Stimulated activated CD4-positive, alpha-beta T cell treated with anti-CD3 and anti-CD28 coated beads, Interleukin-1b, Interleukin-23, amount 100 ng/mL, for 4 hours (primary cell): ENCODE results near the gene MEST.
"Not testable (repeated sequence)": the region's sequence is repeated elsewhere in the genome, so short reads cannot be mapped to it uniquely, and the experiment has no call there.

Experiments used
- DNase-seq, 2 donors: peaks; one replicate each; pipeline ENCODE4 v3.0.0-alpha.2; 2020; ENCODE audit warnings: low read depth in 2 of 2

The MEST gene, protein sequence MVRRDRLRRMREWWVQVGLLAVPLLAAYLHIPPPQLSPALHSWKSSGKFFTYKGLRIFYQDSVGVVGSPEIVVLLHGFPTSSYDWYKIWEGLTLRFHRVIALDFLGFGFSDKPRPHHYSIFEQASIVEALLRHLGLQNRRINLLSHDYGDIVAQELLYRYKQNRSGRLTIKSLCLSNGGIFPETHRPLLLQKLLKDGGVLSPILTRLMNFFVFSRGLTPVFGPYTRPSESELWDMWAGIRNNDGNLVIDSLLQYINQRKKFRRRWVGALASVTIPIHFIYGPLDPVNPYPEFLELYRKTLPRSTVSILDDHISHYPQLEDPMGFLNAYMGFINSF

DNA sequence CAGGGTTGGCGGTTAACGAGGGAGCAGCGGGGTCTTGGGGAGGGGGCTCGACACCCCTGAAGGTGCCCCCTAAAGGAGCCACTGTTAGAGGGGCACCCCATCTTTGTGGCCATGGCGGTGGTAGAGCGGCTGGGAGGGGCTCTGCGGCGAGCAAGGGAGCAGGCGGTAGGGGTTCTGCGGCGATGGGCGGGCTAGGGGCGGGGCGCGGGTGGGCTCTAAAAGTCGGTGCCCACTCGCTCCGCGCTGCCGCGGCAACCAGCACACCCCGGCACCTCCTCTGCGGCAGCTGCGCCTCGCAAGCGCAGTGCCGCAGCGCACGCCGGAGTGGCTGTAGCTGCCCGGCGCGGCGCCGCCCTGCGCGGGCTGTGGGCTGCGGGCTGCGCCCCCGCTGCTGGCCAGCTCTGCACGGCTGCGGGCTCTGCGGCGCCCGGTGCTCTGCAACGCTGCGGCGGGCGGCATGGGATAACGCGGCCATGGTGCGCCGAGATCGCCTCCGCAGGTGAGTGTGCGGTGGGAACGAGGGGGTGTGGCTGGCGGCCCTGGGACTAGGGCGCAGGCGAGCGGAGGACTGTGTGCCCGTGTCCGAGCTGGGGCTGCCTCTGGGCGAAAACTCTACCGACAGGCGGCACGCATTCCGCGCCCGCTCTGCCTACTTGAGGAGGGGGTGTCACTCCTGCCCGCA lies at the start of gene MEST:
Gene MEST, plus strand, starts transcription at position 245 of the 682 bp plus-strand sequence. Its CDS starts 229 bp downstream, at position 474.
- DNase-seq = no peak

DNA sequence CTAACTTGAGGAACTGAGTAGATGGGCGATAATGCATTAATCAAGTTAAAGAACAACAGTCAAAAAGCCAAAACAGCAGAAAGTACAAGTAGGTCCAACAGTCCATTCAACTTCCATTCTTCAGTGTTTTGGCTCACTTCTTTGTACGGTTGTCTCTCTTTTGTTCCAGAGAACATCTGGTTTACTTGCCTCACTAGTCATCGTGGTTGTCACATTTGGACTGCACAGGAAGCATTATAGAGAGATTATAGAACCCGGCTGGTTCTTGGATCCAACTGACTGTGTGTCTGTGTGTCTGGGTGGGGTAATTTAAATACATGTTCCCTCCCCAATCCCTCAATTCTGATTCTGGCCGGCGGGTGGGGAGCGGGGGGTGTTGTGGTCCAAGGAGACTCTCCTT lies 49.3 kb upstream of the MEST start:
- DNase-seq = no peak

DNA sequence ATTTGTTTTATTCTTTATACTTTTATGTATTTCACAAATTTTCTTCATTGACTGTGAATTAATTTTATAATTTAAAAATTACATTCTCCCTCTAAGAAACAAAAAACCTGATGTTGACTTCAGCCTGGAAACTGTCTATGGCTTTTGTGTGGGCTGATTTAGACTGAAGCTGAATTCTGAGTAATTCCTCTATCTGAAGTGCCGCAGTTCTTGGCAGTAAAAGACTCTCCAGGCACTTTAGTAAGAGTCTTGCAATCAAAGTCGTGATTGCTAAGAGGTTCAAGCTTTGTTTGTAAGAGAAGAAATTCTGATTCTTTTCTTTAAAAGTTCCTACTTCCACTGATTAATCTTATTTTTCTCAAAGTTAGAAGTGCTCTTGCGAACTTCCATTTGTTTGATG lies 47.7 kb upstream of the MEST start:
- DNase-seq = no peak

DNA sequence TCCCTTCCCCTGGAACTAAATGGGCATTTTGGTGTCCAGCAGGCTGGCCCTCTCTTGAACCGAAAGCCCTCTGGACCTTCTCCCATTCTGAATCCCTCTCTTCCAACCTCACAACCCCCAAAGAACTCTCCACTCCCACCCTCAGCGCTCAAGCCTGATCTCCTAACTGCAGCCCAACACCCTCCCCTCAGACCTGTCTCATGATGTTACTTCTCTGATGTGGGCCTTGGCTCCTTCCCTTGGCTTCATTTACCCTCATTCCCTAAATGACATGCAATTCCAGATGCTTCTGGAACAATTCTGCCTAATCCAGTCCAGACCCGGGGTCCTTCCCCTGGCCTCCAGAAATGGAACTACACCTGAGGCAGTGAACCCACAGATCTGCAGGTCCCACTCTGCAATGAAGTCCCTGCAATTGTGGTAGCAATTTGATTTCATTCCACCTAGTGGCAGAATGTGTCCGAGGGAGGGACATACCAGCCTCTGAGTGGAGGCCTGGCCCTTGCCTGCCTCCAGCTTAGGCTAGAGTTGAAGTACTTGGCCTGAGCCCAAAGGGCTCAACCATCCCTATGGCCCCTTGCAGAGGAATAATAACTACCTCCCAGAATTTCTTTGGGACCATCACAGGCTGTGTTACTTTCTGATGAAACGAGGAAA lies 47.0 kb upstream of the MEST start:
- no peak for DNase-seq

DNA sequence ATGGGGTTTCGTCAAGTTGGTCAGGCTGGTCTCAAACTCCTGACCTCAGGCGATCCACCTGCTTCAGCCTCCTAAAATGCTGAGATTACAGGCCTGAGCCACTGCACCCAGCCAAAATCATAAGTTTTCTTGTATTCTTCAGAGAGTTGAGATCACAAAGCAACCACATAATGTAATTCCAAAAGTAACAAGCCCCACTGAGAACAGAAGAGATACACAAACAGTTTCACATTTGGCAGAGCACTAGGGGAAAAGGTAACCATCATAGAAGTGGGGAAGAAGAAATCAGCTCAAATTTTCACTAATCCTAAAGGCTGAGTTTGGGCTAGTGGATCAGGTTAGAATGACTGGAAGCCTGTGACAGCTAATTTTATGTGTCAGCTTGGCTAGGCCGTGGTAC lies 45.6 kb upstream of the MEST start:
- no peak for DNase-seq

DNA sequence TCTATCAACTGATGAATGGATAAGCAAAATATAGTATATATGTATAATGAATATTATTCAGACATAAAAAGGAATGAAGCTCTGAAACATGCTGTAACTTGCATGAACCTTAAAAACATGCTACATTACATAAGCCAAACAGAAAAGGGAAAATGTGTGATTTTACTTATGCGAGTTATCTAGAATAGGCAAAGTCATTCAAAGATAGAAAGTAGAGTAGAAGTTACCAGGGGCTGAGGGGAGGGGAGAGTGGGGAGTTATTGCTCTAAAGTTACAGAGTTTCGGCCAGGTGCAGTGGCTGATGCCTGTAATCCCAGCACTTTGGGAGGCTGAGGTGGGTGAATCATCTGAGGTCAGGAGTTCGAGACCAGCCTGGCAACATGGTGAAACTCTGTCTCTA lies 40.5 kb upstream of the MEST start:
- not testable (repeated sequence) for DNase-seq

DNA sequence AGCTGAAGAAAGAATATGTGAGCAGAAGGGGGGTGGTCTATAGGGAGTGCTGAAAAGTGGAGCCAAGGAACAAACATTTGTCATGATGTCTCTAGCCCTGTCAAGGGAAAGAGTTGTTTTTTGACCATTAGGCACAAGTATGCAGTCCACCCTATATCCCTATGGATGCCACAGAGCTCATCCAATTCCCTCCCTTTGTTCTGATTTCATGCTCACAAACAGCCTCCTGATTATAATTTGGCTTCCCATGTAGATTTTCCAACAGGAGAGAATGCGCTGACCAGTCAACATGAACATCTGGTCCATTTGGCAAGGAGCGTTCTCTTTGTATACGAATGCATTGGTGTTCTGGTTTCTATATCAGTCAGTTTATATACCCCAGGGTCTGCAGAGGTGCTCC lies 38.9 kb upstream of the MEST start:
- no peak for DNase-seq

DNA sequence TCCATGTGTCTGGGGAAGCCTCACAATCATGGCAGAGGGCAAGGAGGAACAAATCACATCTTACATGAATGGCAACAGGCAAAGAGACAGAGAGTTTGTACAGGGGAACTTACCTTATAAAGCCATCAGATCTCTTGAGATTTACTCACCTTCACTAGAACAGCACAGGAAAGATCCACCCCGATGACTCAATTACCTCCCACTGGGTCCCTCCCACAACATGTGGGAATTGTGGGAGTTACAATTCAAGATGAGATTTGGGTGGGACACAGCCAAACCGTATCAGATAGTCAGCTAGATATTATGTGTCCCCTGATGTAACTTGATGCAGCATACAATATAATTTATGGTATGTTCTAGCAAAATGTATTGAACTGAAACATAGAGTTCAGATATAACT lies 36.9 kb upstream of the MEST start:
- DNase-seq = no peak

DNA sequence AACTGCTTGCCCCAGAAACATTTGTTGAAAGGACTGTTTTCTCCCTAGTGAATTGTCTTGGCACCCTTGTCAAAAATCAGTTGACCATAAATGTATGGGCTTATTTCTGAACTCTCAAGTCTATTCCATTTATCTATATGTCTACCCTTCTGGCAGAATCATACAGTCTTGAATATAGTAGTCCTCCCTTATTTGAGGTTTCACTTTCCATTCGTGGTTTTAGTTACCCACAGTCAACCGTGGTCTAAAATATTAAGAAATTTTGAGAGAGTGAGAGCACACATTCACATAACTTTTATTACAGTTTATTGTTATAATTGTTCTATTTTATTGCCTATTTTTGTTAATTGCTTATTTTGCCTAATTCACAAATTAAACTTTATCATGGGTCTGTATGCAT lies 33.6 kb upstream of the MEST start:
- DNase-seq = no peak

DNA sequence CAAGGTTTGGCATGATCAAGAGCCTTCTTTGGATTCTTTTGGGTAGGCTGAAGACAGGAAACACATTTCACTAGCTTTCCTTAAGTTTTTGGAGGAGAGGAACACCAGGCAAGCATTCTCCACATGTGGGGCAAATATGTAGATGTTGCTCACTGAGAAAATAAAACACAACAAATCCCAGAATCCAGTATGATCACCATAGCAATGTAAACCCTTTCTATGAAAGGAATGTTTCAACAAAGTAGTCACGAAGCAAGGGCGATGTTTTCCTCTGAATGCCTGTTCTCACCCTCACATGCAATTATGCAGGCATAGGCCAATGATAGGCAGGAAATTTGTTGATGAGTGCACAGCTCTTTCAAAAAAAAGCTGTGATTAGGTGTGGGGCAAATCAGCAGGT lies 30.6 kb upstream of the MEST start:
- DNase-seq = no peak

DNA sequence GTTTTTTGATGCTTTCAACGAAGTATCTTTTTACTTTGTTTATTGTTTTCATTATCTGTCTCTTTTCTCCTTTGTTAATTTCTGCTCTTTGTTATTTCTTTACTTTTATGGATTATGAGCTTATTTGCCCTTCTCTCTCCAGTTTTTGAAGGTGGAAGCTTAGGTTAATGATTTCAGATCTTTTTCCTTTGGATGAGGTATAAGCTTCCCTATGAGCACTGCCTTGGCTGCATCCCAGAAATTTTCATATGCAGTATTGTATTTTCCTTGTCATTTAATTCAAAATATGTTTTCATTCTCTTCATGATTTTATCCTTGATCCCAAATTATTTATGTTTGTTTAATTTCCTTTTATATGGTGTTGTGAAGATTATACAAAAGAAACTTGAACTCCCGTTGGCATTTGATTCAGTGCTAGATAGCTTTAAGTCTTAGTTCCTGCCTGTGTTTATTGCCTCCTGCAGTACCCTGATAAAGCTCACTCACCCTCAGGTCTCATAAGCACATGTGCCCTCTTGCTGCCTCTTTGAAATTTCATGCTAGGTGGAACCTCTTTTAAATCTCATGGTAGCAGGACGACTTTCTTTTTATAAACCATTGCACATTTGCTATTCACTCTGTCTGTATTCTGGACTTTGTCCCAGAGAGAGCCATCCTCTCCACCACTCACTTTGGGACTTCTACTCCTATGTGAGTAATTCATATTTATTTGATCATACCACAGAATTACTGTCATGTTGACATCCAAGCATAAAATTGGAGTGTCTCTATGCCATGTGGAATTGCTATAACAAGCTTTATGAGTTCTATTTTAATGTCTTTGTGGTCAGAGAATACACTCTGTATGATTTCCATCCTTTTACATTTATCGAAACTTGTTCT lies 28.1 kb upstream of the MEST start:
- no peak for DNase-seq

DNA sequence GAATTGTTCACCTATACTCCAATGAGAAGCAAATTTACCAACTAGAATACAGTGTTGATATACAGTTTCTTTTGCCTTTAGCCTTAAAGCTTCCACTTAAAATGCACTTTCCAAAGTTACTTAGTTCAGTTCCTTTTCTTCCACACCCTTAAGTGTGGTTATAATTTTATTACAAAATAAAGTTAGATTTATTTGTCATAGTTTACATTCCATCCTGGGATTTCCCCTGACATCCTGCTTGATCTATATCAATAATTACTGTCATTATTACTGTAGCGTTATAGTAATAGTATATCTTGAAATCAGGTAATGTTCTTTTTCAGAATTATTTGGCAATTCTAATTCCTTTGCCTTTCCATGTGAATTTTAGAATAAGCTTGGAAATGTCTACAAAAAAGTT lies 23.3 kb upstream of the MEST start:
- DNase-seq = no peak

DNA sequence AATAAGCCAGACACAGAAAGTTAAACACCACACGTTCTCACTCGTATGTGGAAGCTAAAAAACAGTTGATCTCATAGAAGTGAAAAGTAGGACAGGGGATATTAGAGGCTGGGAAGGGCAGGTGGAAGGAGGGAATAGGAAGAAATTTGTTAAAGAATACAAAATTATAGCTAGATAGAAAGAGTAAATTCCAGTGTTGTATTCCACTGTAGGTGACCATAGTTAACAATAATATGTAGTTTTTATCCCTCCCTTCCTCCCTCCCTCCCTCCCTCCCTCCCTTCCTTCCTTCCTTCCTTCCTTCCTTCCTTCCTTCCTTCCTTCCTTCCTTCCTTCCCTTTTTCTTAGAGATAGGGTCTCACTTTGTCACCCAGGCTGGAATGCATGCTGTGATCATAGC lies 19.9 kb upstream of the MEST start:
- DNase-seq = no peak

DNA sequence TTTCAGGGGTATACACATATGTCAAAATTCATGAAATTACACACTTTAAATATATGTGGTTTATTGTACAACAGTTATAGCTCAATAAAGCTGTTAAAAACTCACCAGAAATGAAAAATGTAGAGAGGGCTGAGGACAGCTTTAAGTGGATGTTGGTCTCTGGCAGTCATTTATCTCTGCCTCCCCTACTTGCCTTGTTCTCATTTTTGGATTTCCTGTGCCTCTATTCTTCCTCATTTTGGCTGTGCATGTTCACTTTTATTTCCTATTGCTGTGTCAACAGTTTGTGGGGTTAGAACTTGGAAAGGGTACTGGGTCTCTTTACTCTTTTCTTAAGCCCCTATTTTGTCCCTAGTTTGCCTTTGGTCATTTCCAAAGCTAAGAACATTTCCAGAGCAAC lies 18.6 kb upstream of the MEST start:
- DNase-seq = no peak

DNA sequence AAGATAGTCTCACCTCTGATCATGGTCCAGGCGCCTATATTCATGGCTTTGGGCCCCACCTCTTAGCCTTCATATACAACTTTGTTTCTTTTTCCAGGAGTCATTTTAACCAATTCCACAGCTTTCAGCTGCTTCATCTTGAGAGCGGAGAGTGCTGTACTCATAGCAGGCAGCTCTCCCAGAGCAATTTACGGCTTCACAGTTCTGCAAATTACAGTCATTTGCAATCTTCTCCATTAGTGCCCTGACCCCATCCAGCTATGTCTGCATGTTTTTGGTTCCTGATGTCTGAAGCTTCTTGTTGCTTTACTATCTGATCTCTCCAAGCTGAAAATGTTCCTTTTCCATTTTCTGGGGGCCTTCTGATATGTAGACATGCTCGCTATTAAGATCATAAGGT lies 18.0 kb upstream of the MEST start:
- DNase-seq = no peak

DNA sequence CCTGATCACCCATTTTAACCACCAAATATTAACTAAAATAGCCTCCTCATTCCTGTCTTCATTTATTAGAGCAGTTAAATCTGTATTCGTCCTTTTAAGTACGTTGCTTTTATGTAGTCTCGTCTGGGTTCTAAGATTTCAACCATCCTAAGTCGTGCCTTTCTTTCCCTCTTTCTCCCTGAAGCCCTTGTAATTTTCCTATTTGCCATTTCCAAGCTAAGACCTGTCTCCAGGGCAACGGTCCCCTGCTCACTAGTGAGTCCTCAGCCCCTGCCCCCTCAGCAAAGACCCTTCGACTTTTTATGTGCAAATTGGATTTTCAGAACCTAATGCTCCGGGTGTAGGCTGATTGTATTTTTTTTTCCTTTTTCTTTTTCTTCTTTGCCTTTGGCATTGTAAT lies 16.1 kb upstream of the MEST start:
- DNase-seq = no peak

DNA sequence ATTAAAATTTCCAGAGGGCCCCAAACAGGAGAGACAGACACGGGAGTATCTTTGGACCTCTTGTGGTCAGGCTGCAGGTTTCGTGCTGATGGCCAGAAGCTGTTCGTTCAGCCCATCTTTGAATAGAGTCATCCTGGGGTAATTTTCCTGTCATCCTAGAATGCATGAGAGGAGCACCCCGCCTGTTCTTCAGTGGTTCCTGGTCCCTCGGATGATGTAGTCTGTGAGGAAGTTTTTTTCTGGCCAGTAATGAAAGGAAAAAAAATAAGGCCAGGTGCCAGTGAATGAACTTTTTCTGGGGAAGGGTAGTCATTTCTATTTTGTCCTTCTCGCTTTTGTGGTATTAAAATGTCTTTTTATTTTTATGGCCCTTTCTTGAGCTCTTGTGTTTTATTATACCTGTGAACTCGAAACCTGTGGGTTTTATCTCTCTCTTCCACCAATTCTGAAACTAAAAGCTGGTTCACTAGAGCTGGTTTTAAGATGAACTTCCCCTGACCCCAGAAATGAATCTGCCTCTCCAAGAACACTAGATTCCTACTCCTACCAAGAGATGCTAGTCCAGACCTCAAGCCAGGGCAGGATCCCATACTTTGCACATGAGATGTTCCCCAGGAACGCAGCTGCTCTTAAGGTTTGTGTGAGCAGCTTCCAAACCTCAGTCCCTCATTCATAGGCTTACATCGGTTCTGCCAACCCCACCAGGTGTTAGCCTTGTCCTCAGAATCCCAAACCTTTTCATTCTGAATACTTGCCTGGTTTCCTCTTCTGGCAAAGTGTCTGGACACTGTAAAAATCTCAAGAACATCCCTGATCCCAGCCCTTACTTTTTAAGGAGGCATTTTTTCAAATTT lies 15.4 kb upstream of the MEST start:
- no peak for DNase-seq

DNA sequence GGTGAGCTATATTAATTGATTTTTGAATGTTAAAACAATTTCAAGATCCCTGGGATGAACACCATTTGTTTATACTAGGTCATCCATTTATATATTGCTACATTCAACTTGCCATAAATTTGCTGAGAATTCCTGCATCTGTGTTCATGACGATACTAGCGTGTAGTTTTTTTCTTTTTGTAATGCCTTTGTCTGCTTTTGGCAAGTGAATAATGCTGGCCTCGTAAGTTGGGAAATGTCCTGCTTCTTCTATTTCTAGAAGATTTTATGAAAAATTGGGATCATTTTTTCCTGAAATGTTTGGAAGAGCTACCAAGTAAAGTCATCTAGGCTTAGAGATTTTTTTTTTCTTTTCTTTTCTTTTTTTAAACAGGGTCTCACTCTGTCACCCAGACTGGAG lies 12.9 kb upstream of the MEST start:
- no peak for DNase-seq

DNA sequence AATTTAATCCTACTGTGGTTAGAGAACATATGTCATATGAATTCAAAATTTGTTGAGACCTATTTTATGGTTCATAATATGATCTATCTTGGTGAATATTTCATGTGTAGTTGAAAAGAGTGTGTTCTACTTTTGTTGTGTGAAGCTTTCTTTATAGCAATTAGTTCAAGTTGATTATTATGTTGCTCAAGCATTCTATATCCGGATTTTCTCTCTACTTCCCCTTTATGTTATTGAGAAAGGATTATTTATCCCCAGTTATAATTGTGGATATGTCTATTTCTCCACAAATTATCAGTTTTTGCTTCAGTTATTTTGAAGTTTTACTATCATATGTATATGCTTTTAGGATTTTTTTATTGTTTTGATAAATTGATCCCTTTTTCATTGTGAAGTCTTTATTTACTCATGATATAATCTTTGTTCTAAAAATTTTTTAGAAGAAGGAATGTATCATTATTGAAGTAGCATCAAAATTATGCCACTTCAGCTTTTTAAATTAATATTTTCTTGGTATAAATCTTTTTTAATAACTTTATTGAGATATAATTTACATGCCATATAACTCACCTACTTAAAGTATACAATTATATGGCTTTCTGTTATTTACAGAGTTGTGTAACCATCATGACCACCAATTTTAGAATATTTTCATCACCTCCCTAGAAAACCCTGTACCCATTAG lies 12.0 kb upstream of the MEST start:
- DNase-seq = no peak

DNA sequence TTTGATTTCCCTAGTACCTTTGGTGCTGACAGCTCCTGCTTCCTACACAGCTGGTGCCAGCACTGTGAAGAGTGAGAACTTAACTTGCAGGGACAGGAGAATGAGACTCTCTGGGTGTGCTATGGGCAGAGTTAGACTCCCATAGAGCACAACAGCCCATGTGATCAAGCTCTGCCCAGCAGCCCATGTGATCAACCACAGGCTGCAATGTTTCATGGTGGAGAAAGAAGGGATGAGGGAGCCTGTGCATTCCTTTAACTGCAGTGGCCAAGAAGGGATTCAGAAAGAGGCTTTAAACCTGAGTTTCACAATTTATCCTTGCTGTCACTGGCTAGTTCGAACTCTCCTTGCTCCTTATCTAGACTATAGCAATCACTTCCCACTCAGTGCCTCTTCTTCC lies 10.0 kb upstream of the MEST start:
- DNase-seq = no peak

DNA sequence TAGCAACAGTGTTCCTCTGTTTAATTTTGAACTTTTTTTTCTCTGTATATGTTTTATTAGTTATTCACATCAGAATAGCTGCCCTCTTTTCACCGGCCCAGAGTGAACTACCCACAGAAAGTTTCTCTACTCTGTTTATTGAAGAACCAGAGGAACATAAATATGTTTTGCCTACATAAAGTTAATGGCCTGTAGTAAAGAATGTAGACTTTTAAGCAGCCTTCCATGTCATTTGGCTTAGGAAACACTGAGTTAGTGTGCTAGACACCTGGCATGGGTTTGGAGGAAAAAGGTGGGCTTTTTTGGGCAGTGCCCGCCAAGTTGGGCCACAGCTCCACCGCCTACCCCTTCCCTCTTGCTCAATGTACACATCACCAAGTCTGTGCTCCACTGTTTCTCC lies 8.9 kb upstream of the MEST start:
- DNase-seq = no peak
